GM19023 (cell line): ENCODE results near the gene RIMBP2.
"Not testable (repeated sequence)": the region's sequence is repeated elsewhere in the genome, so short reads cannot be mapped to it uniquely, and the experiment has no call there.

Experiments
- ATAC-seq: cut with Tn5 transposase; IDR thresholded peaks from one replicate; pipeline ENCODE4 v1.9.1; 2021; ENCODE audit warnings: mild to moderate bottlenecking, moderate library complexity; ENCODE audit not compliant: unreplicated experiment

The RIMBP2 gene

GRCh38 chr12:130706885-130707570, 9.1 kb downstream of the RIMBP2 start:
- ATAC-seq, result no peak

DNA sequence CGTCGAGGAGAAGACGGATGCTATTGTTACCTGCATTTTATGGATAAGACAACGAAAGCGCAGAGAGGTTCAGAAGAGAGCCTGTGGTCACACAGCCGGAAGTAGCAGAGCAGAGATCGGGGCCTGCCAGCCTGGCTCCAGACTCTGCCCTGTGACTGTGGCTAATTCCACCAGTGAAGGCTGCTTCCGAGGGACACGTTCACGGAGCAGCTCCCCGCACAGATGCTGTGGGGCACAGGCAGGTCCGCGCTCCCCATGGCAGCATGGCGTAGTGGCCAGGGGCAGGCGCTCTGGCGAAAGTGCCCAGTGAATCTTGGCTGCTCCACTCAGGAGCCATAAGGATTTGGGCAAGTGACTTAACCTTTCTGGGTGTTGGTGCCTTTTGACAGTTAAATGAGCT, 9.8 kb downstream of the RIMBP2 start:
- no peak for ATAC-seq

- no peak for ATAC-seq
These were observed 10.8 kb downstream of the RIMBP2 start for GRCh38 chr12:130705178-130705822.

GRCh38 chr12:130704606-130705005, 11.5 kb downstream of the RIMBP2 start:
- no peak for ATAC-seq

DNA sequence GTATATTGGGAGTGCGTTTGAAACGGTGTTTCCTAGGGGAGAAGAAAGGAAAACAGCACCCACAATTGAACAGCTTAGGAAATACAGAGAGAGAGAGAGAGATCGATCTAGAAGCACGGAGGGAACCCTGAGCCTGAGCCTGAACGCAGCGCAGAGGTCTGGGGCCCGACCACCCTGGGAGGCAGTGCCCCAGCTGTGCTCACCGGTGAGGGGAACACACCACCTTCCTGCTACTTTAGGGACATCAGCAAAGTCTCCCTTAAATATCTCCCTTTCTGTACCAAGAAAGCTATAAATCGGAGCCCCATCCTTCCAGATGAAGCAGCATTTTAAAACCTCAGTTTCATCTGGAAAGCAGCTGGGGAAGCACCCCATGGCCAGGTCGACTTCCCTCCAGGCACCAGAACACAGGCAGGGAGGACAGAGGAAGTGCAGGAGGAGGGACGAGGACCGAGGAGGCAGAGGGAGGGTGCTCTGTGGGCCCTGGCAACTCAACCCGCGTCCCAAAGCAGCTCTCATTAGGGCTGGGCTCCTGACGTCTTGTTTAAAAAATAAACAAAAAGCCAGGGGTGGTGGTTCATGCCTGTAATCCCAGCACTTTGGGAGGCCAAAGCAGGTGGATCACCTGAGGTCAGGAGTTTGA, 12.2 kb downstream of the RIMBP2 start:
- no peak for ATAC-seq

GRCh38 chr12:130702966-130703732, 12.9 kb downstream of the RIMBP2 start:
- no peak for ATAC-seq

- ATAC-seq, result no peak
These were observed 14.7 kb downstream of the RIMBP2 start for GRCh38 chr12:130701402-130701744.

DNA sequence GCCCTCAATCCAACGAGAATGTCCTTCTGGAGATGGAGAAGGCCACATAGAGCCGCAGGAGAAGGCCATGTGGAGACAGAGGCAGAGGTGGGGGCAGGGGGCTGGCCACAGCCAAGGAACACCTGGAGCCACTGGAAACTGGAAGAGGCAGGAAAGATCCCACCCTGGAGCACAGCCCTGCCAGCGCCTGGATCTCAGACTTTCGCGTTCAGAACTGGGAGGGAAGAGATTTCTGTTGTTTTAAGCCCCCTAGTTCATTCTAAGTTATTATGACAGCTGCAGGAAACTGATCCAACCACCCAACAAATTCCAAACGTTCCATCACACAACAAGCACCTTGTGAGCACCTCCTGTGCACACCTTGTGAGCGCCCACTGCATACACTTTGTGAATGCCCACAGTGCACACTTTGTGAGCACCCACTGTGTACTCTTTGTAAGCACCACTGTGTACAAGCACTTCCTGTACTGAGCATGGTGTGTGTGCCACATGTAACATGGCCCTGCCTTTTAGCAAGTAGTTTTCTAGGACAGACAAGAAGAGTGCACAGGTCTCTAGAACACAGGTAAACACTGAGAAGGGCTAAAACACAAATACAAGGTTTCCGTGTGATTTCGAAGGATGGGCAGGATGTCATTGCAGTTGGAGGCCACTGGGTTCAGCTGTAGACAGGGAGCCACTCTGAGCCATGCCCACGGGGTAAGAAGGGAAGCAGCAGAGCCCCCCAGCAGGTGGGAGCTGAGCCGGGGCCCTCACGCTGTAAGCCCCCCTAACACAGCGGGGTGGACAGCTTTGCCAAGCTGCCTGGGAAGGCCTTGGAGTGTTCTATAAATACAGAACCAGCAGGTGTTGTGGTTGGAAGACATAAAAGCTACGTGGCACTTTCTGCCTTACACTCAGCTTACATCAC, 15.4 kb downstream of the RIMBP2 start:
- ATAC-seq, result no peak

- ATAC-seq, result no peak
These were observed 18.0 kb downstream of the RIMBP2 start for GRCh38 chr12:130698106-130698505.

DNA sequence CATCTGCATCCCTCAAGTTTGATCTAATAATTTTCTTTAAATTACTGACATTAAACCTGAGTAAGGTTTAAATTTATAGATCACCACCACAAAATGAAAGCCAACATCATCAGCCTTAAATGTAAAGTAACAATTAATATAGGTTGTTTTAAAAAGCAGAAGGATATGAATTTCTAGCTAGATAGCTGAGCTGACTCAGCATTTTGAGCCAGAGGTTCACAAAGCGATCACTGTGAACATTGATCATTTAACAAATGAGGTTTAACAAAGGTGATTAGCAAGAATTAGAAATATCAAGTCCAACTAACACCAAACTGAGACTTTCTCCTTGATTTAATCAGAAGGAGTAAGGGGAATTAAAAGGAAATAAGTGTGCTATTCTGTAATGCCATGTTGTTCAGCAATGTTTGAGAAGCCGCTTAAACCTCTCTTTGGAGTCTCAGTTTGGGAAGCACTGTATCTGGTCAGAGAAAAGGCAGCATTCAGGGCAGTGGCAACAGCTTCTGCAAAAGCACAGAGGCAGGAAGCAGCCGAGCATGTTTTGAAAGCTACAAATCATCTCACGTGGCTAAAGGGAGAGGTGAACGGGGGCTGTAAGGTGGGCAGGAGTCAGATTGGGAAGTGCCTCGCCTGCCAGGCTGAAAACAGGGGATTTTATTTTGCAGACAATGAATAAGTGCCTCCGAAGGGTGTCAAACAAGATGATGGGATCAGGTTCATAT, 19.6 kb downstream of the RIMBP2 start:
- ATAC-seq, result no peak

- ATAC-seq, result no peak
These were observed 21.0 kb downstream of the RIMBP2 start for GRCh38 chr12:130695061-130695460.

DNA sequence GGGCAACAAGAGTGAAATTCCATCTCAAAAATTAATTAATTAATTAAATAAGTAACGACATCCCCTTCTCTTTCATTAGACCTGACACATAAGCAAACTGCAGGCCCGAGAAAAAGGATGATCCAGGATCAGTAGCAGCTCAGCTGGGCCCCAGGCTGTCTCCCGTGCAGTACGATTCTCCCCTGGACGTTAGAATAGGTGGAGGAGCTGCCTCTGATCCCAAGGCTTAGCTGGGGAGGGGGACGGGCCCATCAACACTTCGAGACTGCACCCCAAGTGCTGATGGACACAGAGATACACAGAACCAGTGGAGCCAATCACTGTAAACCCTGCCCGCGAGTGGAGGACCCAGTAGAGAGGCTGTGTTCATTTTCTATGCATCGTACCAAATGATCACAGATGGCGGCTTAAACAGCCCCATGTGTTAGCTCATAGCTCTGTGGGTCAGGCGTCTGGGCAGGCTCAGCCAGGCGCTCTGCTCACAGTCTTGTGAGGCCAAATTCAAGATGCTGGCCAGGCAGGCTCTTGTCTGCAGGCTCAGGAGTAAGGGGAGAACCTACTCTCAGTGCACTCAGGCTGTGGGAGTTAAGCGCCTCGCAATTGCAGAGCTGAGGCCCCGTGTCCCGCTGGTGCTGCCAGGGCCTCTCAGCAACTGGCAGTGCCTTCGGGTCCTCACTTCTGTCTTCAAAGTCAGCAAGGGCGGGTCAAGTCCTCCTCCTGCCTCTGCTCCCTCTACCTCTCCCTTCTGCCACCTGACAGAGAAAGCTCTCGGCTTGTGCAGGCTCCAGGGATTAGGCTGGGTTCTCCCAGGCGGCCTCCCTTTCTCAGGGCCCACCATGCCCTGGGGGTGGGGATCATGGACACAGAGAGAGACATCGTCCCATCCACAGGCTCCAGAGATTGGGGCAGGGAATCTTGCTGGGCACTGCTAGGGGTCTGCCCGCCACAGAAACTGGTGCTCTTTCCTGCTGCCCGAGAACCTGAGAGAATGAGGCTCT, 26.4 kb downstream of the RIMBP2 start:
- no peak for ATAC-seq

DNA sequence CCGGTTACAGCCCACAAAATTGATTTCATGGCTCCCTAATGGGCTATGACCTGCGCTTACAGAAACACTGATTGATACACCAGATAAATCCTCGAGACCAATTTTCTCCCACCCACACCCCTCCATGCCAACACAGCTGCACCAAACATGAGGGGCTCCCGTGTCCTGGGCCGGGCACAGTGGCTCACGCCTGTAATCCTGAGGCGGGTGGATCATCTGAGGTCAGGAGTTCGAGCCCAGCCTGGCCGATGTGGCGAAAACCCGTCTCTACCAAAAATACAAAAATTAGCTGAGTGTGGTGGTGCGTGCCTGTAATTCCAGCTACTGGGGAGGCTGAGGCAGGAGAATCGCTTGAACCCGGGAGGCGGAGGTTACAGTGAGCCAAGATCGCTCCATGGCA, 27.1 kb downstream of the RIMBP2 start:
- ATAC-seq, result not testable (repeated sequence)

DNA sequence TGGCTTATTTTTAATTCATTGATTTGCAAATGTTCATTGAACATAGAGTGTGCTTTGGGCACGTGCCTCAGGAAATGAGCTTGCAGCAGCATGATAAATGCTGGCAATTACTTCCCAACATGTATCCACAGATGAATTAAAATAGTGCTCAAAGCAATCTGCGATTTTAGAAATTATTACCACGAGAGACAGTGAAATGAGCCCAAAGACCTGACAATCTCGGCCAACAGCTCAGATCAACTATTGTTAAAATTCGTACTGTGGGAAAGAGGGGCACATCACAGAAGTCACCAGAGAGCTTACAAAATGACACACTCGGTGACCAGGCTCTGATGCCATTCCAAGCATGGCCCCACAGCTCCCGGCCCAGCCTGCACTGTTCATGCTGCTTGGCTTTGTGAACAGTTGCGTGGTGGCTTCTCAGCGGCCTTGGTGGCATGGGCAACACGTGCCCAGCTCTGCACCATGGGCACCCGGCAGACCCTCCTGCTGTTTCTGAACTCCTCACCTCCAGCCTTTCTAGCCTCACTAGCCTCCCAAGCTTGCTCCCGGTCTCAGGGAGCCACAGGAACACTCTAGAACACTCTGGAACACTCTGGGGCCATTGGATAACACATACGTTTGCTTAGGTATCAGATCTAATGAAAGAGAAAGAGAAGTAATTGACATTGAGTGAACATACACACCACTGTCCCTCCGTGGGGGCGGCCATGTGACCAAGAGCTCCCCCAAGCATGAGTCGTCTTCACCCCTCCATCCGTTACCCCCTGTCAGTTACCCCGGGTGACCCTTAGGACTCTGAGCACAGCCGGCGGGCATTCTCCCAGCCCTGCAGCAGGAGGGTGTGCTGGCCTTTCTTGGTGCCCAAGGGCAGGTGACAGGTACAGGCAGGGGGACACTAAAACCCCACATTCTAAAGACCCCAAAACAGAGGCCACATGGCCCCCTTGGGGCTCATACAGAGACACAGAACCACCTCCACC, 28.0 kb downstream of the RIMBP2 start:
- no peak for ATAC-seq

DNA sequence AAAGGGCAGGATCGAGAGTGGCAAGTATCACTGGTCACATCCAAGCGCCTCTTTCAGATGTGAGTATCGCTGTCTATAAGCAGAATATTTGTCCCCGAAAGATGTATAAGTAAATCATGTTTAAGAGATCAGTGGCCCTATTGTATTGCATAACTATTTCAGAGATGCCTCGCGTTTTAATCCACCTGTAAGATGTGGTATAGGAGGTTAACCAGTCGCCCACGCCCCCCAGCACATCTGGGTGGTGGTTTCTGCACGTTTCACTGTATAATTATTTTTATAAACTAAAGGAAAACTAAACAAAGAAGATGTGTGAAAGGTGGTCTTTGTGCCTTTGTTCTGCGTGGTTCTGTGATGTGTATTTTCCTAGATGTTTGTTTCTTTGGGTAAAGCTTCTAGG, 28.9 kb downstream of the RIMBP2 start:
- no peak for ATAC-seq

- no peak for ATAC-seq
These were observed 29.5 kb downstream of the RIMBP2 start for GRCh38 chr12:130686511-130686991.

DNA sequence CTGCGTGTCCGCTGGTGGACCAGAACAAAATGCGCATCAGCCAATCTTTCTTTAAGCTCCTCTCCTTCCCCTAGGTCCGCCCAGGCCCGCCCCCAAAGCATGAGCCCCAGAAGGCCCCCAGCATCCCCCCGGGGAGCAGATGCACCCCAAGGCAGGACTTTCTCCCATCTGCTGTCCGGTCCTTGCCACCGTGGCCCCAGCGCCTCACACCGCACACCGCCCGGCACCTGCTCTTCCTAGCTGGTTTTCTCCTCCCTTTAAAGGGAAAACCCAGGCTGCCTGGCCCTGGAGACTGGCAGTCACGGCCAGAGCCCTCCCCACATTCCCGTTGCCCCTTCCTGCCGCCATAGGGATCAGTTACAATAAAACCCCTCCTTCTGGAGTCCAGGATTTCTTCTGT, 30.2 kb downstream of the RIMBP2 start:
- ATAC-seq, result no peak
